Astrocyte of the spinal cord (primary cell): ENCODE data around the gene RARRES1.
A peak's percentile ranks its signal among the peaks of the same experiment; 100 is the strongest.

Experiments
- DNase-seq: peaks from one replicate; pipeline ENCODE4 v3.0.0; 2011; ENCODE audit warnings: low read depth, low spot score
- H3K4me3 ChIP-seq: 2 replicates; pipeline ENCODE4 v1.5.1; 2011; ENCODE audit warnings: low read depth, mild to moderate bottlenecking, low read length, moderate library complexity
- in situ Hi-C: cut with HindIII; loops from 2 replicates; pipeline ENCODE4 v1.10.0; 2017; ENCODE audit warnings: low sequenced_read_pairs
- TF ChIP-seq, protein P1 (sequence below): IDR thresholded peaks from 2 replicates; pipeline ENCODE4 v1.5.1; 2012; ENCODE audit warnings: low read depth, mild to moderate bottlenecking, low read length, inconsistent platforms

The RARRES1 gene, protein sequence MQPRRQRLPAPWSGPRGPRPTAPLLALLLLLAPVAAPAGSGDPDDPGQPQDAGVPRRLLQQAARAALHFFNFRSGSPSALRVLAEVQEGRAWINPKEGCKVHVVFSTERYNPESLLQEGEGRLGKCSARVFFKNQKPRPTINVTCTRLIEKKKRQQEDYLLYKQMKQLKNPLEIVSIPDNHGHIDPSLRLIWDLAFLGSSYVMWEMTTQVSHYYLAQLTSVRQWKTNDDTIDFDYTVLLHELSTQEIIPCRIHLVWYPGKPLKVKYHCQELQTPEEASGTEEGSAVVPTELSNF

DNA sequence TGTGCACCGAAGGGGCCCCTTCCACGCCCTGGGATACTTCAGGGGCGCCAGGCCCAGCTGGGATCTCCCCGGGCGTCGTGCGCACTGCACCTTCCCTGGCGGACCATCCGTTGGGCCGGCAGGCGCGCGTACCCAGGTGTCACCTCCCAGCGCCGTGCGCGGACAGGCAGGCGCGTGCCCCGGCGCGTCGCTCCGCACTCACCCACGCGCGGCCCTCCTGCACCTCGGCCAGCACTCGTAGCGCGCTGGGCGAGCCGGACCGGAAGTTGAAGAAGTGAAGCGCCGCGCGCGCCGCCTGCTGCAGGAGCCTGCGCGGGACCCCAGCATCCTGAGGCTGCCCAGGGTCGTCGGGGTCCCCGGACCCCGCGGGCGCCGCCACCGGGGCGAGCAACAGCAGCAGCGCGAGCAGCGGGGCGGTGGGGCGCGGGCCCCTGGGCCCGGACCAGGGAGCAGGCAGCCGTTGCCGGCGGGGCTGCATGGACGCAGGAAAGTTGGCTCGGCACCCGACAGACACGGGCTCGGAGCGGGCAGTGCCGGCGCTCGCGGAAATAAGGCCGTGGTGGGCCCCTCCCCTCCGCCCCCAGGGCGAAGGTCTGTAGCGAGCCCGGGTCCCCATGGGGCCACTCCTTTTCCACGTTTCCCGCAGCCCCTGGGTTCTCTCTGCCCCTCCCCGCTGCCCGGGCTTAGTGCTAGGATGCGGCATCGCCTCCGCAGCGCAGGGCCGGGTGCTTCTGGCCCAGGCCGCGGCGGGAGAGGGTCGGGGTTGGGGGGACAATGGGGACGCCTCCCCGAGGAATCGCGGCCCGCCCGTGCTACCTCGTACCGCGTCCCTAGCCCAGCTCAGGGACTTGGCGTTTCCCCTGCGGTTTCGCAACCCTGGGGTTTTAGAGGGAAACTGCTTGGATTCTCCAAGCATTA is at the start of gene RARRES1:
RARRES1 (minus strand) TSS at position 520 of the 918 bp plus-strand sequence; CDS start at position 478, 42 bp downstream.
- TF ChIP-seq, protein P1, sequence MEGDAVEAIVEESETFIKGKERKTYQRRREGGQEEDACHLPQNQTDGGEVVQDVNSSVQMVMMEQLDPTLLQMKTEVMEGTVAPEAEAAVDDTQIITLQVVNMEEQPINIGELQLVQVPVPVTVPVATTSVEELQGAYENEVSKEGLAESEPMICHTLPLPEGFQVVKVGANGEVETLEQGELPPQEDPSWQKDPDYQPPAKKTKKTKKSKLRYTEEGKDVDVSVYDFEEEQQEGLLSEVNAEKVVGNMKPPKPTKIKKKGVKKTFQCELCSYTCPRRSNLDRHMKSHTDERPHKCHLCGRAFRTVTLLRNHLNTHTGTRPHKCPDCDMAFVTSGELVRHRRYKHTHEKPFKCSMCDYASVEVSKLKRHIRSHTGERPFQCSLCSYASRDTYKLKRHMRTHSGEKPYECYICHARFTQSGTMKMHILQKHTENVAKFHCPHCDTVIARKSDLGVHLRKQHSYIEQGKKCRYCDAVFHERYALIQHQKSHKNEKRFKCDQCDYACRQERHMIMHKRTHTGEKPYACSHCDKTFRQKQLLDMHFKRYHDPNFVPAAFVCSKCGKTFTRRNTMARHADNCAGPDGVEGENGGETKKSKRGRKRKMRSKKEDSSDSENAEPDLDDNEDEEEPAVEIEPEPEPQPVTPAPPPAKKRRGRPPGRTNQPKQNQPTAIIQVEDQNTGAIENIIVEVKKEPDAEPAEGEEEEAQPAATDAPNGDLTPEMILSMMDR = peak; percentile 8
- in situ Hi-C loops = no loop called here
- H3K4me3 ChIP-seq = peak within 1 kb of the TSS; percentile 49
- DNase-seq = peak; percentile 47

DNA sequence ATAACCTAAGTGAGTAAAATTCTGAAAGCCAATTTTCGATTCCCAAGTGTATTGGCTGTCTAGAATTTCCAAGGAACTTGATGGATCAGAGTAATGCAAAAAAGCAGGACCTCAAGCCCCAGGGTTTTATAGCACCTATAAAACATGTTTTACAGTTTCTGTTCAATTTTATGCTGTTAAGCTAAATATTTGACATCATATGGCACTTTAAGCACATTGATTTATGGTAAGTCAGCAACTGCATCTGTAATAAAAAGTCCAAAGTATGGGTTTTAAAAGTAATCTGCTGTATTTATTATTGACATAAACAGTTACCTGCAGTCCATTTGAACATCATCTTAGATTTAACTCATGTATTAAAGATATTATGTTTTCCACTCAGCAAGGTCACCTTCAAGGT is 49.6 kb upstream of the RARRES1 start:
- TF ChIP-seq, protein P1 = no peak
- H3K4me3 ChIP-seq = no peak overlapping the region
- no peak for DNase-seq
- in situ Hi-C loops = no loop called here

DNA sequence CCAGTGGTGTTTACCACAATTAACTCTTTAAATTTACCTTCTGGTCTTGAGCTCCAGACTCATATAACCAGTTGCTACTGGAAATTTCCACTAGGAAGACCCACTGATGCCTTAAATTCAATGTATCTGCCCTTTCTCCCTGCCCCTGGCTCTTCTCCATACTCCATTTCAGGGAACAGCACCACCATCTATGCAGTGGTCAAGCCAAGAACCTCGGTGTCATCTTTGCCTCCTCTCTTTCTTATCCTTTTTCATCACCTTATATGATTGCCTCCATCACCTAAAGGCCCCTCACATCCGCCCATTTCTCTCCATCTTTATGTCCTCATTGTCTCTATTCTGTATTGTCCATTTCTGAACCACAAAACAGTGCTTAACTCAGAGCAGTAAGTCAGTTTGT is 48.9 kb upstream of the RARRES1 start:
- no peak overlapping the region for H3K4me3 ChIP-seq
- in situ Hi-C loops = no loop called here
- DNase-seq = no peak
- TF ChIP-seq, protein P1 = no peak

DNA sequence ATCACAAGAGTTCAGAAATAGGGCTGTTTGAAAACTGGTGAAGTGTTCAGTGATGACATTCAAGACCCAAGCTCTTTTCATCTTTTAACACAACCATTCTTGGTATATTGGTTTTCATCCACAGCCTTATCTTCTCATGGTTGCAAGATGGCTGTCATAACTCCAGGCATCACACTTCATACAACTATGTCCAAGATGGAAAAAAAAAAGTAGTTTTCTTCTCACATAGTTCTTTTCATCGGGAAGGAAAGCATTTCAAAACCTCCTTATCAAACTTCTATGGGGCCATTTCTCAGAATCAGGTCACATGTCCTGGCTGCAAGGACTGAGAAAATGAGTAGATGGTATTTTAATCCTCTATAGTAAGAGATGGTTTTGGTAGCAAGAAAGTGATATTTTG is 48.5 kb upstream of the RARRES1 start:
- no peak for DNase-seq
- no peak overlapping the region for H3K4me3 ChIP-seq
- in situ Hi-C loops = no loop called here
- TF ChIP-seq, protein P1 = no peak

DNA sequence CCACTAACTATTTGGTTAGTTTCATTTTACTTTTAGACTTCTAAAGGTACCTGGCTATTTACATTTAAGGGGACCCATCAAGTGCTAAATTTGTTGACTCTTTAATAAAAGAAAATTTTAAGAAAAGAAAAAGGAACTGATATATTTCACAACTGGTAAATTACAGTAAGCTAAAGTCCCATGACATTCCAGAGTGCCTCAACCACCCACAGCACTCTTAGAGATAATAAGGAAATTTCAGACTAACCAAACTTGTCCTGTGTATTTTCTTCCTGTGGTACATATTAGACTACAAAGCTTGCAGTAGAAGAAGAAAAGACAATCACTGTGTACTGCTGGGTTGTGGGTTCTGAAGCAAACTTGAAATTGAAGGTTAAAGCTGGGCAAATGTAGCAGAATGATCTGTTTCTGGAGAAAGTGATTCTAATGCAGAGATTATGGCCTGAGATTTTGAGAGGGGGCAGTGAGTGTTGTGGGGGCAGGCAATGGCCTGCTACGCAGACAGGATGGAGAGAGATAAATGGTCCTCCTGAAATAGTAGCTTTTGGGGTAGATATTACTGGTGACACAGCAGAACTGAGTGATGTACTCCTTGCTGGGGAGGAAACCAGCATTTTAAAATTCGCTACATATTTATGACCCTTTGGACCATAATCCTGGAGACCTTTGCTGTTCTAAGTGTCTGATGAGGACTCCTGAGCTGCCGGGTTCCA is 45.1 kb upstream of the RARRES1 start:
- H3K4me3 ChIP-seq = no peak overlapping the region
- TF ChIP-seq, protein P1 = no peak
- in situ Hi-C loops = no loop called here
- no peak for DNase-seq

DNA sequence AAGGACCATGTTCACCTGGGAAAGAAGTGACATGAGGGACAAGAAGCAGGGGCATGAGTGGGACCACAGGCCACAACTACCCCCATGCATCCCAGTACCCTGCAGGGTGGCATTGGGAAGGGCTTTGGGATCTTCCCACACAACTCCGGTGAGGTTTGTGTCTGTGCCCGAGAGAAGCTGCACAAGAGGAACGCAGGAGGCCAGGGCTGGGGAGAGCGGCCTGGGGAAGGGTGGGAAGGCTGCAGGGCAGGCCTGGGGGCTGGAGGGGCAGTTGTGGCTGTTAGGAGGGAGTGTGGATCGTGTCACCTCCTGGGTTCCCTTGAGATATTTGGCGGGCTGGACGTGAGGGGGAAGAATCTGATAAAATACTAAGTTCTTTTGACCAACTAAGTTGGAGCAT is 44.3 kb upstream of the RARRES1 start:
- H3K4me3 ChIP-seq = no peak overlapping the region
- in situ Hi-C loops = no loop called here
- DNase-seq = no peak
- TF ChIP-seq, protein P1 = no peak
